GM10248 (cell line): ENCODE results near the gene LAMC1.
"Not testable (repeated sequence)": the region's sequence is repeated elsewhere in the genome, so short reads cannot be mapped to it uniquely, and the experiment has no call there.

Experiments
- CTCF ChIA-PET: fragments of 300-600 bp; sonication (Branson Sonifier 250); formaldehyde crosslinking; extraction: SDS; loops from one replicate; lab custom pipeline; 2021; ENCODE audit warnings: antibody characterized with exemption; lab: Yijun Ruan, JAX
- POLR2A ChIA-PET: fragments of 350-650 bp; sonication (Branson Sonifier 250); formaldehyde crosslinking; extraction: SDS; loops from one replicate; lab custom pipeline; 2020; ENCODE audit warnings: antibody characterized with exemption; lab: Yijun Ruan, JAX
- DNase-seq: peaks from one replicate; pipeline ENCODE4 v3.0.0; 2012; ENCODE audit errors: extremely low spot score
- CTCF ChIP-seq: IDR thresholded peaks from 2 replicates; pipeline ENCODE4 v1.5.1; 2012; ENCODE audit warnings: mild to moderate bottlenecking, low read depth; ENCODE audit errors: extremely low read depth, missing control alignments, control extremely low read depth

LAMC1 gene

GRCh38 chr1:183058851-183059502 is 35.8 kb downstream of the LAMC1 start:
- POLR2A ChIA-PET, result no interaction called here
- TF ChIP-seq CTCF, result no peak
- CTCF ChIA-PET, result interaction anchor here (0.7 to 1.5 kb wide), 3 partner anchors 10 to 12 kb away, joined by 3 to 4 read pairs (median 3); no protein-coding TSS in a partner anchor
- DNase-seq, result no peak

GRCh38 chr1:183061194-183061593 is 38.0 kb downstream of the LAMC1 start:
- TF ChIP-seq CTCF, result no peak
- no peak for DNase-seq
- CTCF ChIA-PET, result interaction anchor here (1.3 kb wide), 1 partner anchor 27 kb away, joined by 3 read pairs; no protein-coding TSS in a partner anchor
- POLR2A ChIA-PET, result no interaction called here

- no peak for TF ChIP-seq CTCF
- DNase-seq, result no peak
- ChIA-PET CTCF (interaction anchor here (1.0 to 1.6 kb wide), 4 partner anchors 10 to 78 kb away, joined by 3 to 4 read pairs (median 4); no protein-coding TSS in a partner anchor), POLR2A (no interaction called here)
Observed at GRCh38 chr1:183063349-183063748, 40.1 kb downstream of the LAMC1 start.

- no peak for TF ChIP-seq CTCF
- CTCF ChIA-PET, result interaction anchor here (0.9 to 1.4 kb wide), 2 partner anchors 12 to 32 kb away, joined by 3 to 4 read pairs; no protein-coding TSS in a partner anchor
- no peak for DNase-seq
- POLR2A ChIA-PET, result no interaction called here
Observed at GRCh38 chr1:183065168-183065706, 42.0 kb downstream of the LAMC1 start.

GRCh38 chr1:183066432-183066831 is 43.2 kb downstream of the LAMC1 start:
- DNase-seq, POLR2A ChIA-PET, CTCF ChIA-PET: not testable (repeated sequence)

- POLR2A ChIA-PET, result no interaction called here
Observed at GRCh38 chr1:183069562-183070216, 46.5 kb downstream of the LAMC1 start.

More at GRCh38 chr1:183069562-183070216, 46.5 kb downstream of the LAMC1 start:
- no peak for DNase-seq
- no peak for TF ChIP-seq CTCF
- CTCF ChIA-PET, result interaction anchor here (0.6 to 0.8 kb wide), 2 partner anchors 11 to 42 kb away, joined by 3 read pairs; no protein-coding TSS in a partner anchor
